Measurements from ENCODE around the gene DYRK3. TPM values are rescaled to one million over a fixed set of nuclear protein-coding genes. Genes with fewer than 3 reads are reported as not detected.

Gene DYRK3
- total and polyA plus RNA-seq, 2 of the 13 experiments (the other 11 are each of a cell fraction or from before 2014, with no cell fraction given), result 0.48 to 2.8 TPM

DNA sequence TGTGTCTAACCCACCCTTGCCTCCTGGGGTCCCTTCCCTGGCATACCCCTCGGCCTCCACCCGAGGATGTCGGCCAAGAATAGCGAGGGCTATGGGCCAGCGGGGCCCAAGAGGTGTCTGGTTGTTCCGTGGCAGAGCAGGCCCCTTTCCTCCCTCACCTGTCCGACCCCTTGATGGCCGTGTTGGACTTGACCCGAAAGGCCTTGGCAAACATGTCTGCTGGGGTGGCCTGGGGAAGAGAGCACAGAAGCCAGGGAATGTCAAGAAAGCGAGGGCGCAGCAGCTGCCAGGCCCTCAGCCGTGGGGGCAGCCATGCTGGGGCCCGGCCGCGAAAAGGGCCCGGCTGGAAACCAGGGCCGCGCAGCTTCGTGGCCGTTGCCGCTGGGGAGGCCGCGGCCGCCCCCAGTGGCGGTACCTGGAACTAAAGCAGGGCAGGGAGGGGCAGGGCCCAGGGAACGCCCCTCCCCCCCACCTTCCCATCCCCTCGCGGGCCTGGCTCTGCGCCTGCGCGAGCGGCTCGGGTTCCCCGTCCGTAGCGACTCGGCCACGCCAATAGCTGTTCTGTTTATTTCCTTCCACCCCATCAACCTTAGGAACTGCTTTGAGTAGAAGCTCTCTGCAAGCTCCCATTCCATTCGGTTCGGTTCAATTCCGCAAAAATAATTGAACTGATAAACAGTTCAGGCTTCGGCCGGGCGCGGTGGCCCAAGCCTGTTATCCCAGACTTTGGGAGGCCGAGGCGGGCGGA is 23.0 kb upstream of the DYRK3 start, which contains the start of gene EIF2D (continued):
- TF ChIP-seq, protein P1, sequence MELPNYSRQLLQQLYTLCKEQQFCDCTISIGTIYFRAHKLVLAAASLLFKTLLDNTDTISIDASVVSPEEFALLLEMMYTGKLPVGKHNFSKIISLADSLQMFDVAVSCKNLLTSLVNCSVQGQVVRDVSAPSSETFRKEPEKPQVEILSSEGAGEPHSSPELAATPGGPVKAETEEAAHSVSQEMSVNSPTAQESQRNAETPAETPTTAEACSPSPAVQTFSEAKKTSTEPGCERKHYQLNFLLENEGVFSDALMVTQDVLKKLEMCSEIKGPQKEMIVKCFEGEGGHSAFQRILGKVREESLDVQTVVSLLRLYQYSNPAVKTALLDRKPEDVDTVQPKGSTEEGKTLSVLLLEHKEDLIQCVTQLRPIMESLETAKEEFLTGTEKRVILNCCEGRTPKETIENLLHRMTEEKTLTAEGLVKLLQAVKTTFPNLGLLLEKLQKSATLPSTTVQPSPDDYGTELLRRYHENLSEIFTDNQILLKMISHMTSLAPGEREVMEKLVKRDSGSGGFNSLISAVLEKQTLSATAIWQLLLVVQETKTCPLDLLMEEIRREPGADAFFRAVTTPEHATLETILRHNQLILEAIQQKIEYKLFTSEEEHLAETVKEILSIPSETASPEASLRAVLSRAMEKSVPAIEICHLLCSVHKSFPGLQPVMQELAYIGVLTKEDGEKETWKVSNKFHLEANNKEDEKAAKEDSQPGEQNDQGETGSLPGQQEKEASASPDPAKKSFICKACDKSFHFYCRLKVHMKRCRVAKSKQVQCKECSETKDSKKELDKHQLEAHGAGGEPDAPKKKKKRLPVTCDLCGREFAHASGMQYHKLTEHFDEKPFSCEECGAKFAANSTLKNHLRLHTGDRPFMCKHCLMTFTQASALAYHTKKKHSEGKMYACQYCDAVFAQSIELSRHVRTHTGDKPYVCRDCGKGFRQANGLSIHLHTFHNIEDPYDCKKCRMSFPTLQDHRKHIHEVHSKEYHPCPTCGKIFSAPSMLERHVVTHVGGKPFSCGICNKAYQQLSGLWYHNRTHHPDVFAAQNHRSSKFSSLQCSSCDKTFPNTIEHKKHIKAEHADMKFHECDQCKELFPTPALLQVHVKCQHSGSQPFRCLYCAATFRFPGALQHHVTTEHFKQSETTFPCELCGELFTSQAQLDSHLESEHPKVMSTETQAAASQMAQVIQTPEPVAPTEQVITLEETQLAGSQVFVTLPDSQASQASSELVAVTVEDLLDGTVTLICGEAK (IDR thresholded peaks at IDR 0.05), result no peak
- TF ChIP-seq, protein P1 (CRISPR knock-in tag; IDR thresholded peaks at IDR 0.05), result peak; percentile 93
- TF ChIP-seq SP2 (CRISPR knock-in tag; IDR thresholded peaks at IDR 0.05) (peak; percentile 40; the same call in 1 of the 2 replicates), ONECUT2 (CRISPR knock-in tag; IDR thresholded peaks at IDR 0.05) (peak; percentile 39; the same call in 1 of the 2 replicates), ZNF367 (CRISPR knock-in tag; IDR thresholded peaks at IDR 0.05; ENCODE audit: borderline replicate concordance) (peak; percentile 63; the same call in 1 of the 2 replicates), RXRA (CRISPR knock-in tag; IDR thresholded peaks at IDR 0.05) (peak; percentile 94), NR2F1 (CRISPR knock-in tag; IDR thresholded peaks at IDR 0.05) (0 out of 4 replicates have a peak, but pooled peaks have one; percentile 39 to 41), ZNF781 (CRISPR knock-in tag; IDR thresholded peaks at IDR 0.05; ENCODE audit: borderline replicate concordance, not compliant biosample characterization) (peak; percentile 82), ZNF607 (CRISPR knock-in tag; IDR thresholded peaks at IDR 0.05; ENCODE audit: borderline replicate concordance) (0 out of 2 replicates have a peak, but pooled peaks have one; percentile 93), TSC22D2 (CRISPR knock-in tag; IDR thresholded peaks at IDR 0.05; ENCODE audit: borderline replicate concordance) (peak; percentile 97; the same call in 1 of the 2 replicates), SIN3A (IDR thresholded peaks at IDR 0.05; ENCODE audit: borderline replicate concordance, low read depth, low read length) (peak; percentile 74; the same call in 1 of the 2 replicates), ZNF713 (CRISPR knock-in tag; IDR thresholded peaks at IDR 0.05) (no peak), SNAI1 (CRISPR knock-in tag; IDR thresholded peaks at IDR 0.05; ENCODE audit: borderline replicate concordance) (no peak), ATAD3A (CRISPR knock-in tag; IDR thresholded peaks at IDR 0.05) (peak; percentile 90; the same call in 1 of the 2 replicates)
- TF ChIP-seq, protein P2, sequence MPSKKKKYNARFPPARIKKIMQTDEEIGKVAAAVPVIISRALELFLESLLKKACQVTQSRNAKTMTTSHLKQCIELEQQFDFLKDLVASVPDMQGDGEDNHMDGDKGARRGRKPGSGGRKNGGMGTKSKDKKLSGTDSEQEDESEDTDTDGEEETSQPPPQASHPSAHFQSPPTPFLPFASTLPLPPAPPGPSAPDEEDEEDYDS (CRISPR knock-in tag; IDR thresholded peaks at IDR 0.05), result peak; percentile 82
- TF ChIP-seq, protein P3, sequence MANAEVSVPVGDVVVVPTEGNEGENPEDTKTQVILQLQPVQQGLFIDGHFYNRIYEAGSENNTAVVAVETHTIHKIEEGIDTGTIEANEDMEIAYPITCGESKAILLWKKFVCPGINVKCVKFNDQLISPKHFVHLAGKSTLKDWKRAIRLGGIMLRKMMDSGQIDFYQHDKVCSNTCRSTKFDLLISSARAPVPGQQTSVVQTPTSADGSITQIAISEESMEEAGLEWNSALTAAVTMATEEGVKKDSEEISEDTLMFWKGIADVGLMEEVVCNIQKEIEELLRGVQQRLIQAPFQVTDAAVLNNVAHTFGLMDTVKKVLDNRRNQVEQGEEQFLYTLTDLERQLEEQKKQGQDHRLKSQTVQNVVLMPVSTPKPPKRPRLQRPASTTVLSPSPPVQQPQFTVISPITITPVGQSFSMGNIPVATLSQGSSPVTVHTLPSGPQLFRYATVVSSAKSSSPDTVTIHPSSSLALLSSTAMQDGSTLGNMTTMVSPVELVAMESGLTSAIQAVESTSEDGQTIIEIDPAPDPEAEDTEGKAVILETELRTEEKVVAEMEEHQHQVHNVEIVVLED (CRISPR knock-in tag; IDR thresholded peaks at IDR 0.05; ENCODE audit: borderline replicate concordance), result peak; percentile 77
- TF ChIP-seq, protein P4, sequence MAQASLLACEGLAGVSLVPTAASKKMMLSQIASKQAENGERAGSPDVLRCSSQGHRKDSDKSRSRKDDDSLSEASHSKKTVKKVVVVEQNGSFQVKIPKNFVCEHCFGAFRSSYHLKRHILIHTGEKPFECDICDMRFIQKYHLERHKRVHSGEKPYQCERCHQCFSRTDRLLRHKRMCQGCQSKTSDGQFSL (CRISPR knock-in tag; IDR thresholded peaks at IDR 0.05), result peak; percentile 96
